Lower leg skin (tissue), 3 donors: ENCODE measurements around the gene PKD2L1.

Experiments
- POLR2A ChIP-seq, 2 donors: fragments of 450-650 bp; IDR thresholded peaks; one replicate each; pipeline ENCODE4 v1.6.1; 2016 to 2017; ENCODE audit warnings: antibody characterized with exemption in 2 of 2, mild to moderate bottlenecking in 1 of 2, moderate library complexity in 1 of 2
- TF ChIP-seq, protein P1 (sequence below), 3 donors: fragments of 450-650 bp; IDR thresholded peaks; one replicate each; pipeline ENCODE4 v1.5.1; 2016; ENCODE audit warnings: antibody characterized with exemption in 3 of 3, mild to moderate bottlenecking in 3 of 3, moderate library complexity in 2 of 3

- TF ChIP-seq, protein P1, sequence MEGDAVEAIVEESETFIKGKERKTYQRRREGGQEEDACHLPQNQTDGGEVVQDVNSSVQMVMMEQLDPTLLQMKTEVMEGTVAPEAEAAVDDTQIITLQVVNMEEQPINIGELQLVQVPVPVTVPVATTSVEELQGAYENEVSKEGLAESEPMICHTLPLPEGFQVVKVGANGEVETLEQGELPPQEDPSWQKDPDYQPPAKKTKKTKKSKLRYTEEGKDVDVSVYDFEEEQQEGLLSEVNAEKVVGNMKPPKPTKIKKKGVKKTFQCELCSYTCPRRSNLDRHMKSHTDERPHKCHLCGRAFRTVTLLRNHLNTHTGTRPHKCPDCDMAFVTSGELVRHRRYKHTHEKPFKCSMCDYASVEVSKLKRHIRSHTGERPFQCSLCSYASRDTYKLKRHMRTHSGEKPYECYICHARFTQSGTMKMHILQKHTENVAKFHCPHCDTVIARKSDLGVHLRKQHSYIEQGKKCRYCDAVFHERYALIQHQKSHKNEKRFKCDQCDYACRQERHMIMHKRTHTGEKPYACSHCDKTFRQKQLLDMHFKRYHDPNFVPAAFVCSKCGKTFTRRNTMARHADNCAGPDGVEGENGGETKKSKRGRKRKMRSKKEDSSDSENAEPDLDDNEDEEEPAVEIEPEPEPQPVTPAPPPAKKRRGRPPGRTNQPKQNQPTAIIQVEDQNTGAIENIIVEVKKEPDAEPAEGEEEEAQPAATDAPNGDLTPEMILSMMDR (IDR thresholded peaks at IDR 0.05) = no peak
- TF ChIP-seq POLR2A (IDR thresholded peaks at IDR 0.05) = no peak
Measured at GRCh38 chr10:100359030-100359432, 29.0 kb upstream of the PKD2L1 start.
